GM19351 (cell line): Measurements from ENCODE around the gene WDR64.

ENCODE experiments used
- ATAC-seq: cut with Tn5 transposase; IDR thresholded peaks from one replicate; pipeline ENCODE4 v1.9.1; 2021; ENCODE audit warnings: mild to moderate bottlenecking, moderate library complexity; ENCODE audit not compliant: unreplicated experiment

The WDR64 gene

DNA sequence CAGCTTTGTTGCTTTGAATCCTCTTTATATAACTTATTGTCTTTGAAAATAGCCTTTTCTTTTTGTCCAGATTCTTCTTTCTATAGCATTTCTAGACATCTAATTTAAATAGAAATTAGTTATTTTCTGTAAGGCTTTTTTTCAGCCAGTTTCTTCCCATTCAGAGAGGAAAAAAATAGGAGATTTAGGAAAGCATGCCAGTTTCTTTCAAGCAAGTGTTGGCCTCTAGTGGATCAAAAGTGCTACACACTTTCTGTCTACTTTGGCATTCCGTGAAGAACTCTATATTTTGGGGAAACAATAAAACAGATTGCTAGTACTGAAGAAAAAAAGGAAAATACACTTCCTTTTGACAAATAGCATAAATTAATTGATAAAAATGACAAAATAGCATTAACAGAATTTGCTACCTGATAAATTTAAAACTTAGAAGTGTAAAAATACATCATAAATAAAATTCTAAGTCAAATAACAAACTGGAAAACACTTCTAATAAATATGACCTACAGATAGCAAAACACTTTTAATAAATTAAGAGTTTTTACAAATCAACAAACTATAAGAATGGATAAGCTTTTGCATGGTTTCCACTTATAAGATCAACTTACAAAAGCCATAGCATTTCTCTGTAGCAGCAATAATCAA, 182.8 kb downstream of the WDR64 start:
- ATAC-seq, result no peak

DNA sequence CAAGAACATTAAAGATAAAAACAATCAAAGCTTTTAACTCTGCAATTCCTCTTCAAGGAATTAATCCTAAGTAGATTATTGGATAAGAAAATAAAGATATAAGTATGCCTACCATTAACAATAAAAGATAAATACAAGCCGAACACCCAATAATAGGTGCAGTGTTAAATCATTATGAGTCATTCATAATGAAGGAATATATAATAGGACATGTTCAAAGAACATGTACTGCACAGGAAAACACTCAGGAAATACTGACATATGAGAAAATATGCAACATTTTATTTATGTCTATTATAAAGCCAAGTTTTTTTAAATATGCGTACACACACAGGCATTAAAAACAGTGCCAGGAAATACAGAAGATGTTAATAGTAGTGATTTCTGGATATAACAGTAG, 184.9 kb downstream of the WDR64 start:
- no peak for ATAC-seq

DNA sequence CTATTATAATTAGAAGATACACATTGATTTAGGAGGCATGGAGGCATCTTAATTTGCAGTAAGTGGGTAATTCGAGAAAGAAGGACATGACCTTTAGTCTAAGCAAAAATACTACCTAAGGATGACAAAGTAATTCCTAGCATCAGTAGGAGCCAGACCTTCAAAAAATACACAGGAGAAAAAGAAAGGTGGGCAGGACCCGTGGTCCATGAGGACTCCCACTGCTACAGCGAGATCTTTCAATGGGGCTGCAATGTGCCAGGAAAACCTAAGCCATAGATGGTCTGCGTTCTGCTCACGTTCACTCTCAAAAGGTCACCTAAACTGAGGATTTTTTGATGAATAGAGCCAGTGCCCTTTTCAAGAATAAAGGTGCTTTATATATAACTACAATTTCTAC, 185.3 kb downstream of the WDR64 start:
- no peak for ATAC-seq

DNA sequence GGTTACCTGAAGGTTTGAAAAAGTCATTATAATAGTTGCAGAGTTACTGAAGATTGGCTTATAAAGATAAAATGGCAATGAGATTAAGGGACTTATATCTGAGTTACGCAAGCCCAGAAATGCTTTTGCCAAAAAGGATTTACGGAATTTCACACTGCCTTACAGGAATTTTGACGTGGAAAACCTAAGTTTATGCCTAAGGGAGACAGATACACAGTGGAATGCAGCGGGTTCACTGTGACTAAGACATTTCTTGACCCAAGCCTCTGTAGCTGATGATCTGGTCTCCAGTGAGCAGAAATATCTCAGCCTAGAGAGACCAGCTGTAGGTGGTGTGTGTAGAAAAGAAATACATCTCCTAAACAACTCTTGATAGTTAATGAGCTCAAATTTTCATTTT, 185.8 kb downstream of the WDR64 start:
- no peak for ATAC-seq

DNA sequence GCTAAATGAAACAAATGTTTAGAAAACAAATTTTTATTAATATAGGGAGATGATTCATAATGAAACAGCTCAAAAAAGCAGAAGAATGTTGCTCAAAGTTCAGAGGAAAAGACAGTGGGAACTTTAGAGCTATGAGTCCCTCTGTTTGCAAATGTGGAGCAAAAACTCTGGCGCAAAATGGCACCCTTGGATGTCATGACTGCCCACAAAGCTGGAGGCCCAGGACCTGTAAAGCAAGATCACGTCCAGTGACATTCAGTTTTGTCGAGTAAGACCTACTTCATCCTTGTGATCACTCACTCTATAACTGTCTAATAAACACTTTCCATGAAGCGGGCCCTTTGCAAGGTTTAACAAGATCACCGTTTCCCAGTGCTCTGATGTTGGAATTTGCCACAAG, 186.8 kb downstream of the WDR64 start:
- ATAC-seq, result no peak

DNA sequence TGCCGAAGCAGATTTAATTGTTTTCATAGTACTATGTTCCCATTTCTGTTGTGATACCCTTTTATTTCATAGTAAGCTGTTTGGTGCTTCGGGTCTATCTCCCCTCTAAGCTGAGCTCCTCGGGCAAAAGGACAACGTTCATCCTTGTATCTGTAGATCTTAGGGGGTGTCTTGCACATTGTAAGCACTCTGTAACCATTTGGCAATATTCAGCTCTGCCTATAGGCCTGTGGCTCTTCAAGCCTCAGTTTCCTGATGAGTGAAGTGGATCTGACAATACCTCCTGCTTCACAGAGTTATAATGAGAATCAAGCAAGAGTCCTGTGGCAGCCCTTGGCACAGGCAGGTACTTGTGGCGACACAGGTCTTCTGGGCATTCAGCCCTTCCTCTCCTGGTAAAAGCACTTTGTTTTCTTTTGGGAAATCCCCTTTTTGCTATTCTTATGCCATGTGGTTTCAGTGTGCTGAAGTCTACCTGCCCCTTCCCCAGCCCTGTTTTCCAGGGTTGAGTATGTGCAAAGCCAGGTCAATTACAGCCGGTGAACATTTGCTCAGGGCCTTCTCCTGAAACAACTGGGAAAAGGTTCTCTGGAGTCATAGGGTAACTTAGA, 187.4 kb downstream of the WDR64 start:
- peak; percentile 49 for ATAC-seq

DNA sequence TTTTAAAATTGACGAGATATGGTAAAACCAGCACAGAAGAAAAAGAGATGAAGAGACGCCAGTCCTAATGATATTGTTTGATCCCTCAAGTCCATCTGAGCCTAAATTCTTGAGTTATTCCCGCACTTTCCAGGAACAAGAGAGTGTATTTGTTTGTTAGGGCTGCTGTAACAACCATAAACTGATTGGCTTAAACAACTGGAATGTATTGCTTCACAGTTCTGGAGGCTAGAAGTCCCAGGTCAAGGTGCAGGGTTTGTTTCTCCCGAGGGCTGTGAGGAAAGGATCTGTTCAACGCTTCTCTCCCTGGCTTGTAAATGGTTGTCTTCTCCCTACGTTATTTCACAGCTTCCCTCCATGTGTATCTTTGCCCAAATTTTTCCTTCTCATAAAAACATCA, 188.1 kb downstream of the WDR64 start:
- ATAC-seq, result no peak

DNA sequence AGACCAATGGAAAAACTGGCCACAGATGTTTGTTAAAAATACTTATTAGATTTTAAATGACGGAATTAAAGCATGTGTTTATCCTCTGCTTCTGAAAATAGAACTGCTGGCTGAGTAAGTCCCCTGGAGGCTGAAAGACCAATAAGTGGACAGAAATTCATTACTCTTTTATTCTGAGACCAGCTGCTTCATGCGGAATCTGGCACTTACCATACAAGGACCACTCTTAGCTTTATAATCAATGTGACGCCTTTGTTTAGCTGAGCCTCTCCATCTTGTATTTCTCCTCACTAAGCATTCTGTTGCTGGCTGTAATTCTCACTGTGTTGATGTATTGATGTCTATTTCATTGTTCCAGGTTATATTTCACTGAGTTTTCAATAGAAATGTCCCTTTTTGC, 189.6 kb downstream of the WDR64 start:
- ATAC-seq, result no peak

DNA sequence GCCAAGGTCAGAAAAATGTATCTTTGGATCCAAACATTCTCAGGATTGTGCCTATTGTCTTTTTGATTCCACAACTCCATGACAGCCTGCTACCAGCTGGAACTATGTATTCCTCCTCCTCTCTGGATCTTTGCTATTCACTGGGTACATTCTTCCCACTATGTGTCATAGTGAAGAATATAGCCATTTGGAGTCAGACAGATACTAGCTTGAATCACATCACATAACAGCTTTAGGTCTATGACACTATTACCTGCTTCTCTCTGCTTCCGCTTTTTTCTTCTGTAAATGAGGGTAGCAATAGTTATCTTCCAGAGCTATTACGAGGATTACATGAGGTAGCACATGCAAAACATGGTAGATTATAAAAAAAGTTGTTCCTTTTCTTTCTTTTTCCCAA, 190.5 kb downstream of the WDR64 start:
- ATAC-seq, result no peak

DNA sequence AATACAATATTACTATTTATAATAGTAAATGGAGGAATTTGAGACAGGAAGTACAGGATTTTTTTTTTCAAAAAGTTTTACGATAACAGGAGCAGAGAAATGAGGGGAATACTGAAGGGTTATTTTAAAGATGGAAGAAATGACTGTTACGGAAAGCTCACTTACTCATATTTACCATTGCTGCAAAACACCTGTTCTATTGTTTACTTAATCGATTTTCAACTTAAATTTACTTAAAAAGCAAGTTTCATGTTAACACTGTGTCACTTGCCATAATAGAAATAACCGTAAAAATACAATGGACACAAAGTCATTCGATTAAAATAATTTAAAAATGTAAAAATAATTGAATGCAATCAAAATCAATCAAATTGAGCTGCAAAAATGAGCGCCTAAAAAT, 192.5 kb downstream of the WDR64 start:
- ATAC-seq, result no peak

DNA sequence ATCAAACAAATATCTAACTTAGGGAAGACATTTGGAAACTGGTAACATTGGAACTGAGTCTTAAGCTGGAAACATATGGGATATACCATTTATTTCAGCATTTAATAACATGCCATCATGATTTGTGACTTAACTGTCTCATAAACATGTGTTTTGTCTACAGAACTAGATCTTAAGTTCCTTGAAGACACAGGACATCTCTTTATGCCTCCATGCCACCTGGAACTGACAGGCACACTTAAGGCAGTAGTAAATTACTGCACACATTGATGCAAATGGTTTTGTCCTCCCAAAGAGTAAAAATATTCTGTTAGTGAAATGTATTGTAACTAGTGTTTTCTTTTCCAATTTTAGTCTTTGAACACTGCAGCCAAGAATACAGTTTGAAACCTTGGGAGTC, 194.3 kb downstream of the WDR64 start:
- no peak for ATAC-seq

DNA sequence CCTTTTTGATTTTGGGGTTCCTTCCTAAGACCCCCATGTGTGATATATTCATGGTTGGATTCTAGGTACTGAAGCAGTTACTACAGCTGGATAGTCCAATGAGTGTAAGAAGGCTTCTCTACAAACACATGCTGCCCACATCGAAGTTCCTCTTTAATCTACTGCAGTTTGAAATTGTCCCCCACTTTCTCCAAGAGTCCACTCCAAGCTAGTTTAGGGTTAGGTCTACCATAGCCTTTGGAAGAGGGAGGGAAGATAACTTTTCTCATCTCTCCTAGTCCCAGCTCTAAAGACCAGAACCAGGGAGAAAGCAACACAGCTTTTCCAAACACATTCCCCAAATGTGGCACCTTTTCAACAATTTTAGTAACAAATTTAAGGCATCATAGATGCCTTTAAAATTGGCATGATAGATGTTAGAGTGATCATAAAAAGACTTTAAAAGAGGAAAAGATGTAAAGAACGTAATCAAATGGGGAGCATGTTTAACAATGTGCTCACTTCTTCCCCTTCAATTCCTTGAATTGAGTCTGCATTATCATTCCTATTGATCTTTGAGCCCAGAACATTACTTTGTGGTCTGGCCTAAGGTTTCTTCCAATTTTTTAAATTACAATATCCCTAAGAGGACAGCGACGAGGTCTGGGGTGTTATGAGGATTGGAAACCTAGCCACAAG, 194.9 kb downstream of the WDR64 start:
- ATAC-seq, result no peak

DNA sequence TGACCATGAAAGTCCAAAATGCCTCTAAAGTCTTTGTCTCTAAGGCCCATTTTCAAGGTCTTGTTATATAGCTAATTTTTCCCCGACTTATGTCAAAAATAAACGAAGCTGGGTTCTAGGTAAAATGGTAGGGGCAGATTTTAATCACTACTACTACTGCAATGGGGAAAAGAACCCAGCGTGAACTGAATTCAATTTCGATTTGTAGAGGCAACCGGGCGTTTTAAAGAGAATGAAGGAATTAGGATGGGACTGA, 195.4 kb downstream of the WDR64 start:
- ATAC-seq, result no peak

DNA sequence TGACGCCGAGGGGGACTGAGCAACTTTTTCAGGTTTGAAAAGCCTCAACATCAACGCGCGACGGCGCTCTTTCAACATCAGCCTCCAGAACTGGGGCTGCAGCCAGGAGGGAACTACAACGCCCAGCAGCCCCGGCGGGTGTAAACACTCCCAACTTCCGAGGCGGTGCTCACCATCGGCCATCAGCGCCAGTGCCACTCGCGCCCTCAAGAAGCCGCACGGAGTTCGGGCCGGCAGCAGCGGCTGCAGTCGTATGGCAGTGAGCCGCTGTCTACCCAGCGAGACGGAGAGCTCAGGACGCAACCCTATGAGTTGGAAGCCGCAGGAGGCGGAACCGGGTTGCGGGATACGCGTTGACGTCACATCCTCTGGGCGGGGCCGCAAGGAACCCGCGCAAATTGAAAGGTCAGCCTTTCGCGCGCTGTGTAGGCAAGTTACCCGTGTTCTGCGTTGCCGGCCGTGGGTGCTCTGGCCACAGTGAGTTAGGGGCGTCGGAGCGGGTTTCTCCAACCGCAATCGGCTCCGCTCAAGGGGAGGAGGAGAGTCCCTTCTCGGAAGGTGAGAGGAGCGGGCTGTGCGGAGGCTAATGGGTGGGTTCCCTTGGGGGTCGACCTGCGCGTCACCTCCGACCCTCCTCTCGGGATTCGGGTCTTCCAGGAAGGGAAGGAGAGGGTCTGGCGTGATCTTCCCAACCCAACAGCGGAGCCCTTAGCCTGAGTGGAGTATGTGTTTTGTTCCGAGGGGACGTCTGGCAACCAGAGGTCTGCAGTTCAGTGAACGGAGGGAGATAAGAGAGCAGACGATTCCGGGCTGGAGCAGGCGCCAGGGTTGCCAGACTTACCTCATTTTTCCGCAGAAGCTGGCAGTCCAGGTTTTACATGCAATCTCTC, 196.0 kb downstream of the WDR64 start, which contains the start of gene EXO1:
TSS of gene EXO1 (plus strand) at position 409 of the 890 bp plus-strand sequence. CDS start 2,222 bp downstream, outside the sequence.
- ATAC-seq, result peak; percentile 89

DNA sequence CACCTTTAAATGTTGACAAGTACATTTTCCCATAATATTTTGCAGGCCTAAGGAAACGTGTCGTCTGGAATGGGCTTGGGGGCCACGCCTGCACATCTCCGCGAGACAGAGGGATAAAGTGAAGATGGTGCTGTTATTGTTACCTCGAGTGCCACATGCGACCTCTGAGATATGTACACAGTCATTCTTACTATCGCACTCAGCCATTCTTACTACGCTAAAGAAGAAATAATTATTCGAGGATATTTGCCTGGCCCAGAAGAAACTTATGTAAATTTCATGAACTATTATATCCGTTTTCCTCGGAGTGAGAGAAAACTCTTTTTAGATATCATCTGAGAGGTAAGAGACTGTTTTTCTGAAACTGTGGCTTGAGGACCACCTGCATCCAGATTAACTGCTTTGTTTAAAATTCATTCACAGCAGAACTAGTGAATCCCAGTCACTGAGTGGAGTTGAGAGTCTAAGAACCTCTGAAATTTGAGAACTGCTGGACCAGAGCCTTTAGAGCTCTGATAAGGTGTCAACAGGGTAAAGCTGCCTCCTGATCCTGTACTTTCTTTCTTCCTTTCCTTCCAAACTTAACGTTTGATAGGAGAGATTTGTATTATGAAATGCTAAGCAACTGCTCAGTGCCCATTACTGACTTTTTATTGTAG, 196.7 kb downstream of the WDR64 start:
- peak; percentile 23 for ATAC-seq

DNA sequence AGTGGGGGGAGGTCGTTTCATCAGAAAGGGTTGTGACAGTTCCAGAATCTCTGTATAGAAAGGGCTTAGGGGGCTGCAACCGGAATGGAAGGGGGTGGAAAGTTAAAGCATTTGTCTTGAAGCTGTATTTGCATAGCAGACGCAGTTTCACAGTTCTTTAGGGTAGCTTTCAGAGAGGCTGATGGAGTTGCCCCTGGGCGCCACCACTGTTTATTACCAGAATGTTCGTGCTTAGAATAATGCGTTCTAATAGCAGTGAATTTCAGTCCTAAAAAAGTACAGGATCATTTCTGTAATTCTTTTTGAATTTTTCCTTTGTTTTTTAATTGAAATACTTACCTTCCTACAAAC, 197.2 kb downstream of the WDR64 start:
- peak; percentile 10 for ATAC-seq
